H1 (cell line): ENCODE measurements around the gene SERHL2. TPM values are rescaled to one million over a fixed set of nuclear protein-coding genes. Genes with fewer than 3 reads are reported as not detected.

Experiments
- CTCF ChIA-PET: fragments of 300-600 bp; sonication (Branson Sonifier 250); formaldehyde crosslinking; loops from one replicate; lab custom pipeline; 2021; ENCODE audit not compliant: partially characterized antibody; lab: Charles Lee
- POLR2A ChIA-PET: fragments of 300-600 bp; sonication (Branson Sonifier 250); formaldehyde crosslinking; loops from one replicate; lab custom pipeline; 2021; ENCODE audit warnings: inconsistent platforms; ENCODE audit not compliant: partially characterized antibody; lab: Charles Lee
- DNase-seq, 2 experiments: peaks; one replicate each; pipeline versions ENCODE4 v3.0.0 to v3.0.0-alpha.2; 2010 to 2022; ENCODE audit warnings: low spot score in 2 of 2, low read depth in 1 of 2, mixed read lengths in 1 of 2
- FAIRE-seq: peaks from 2 replicates; lab custom pipeline; 2011; peaks lifted over from hg19 to GRCh38; lab: Jason Lieb, UNC
- H2AFZ ChIP-seq: 2 replicates; pipeline ENCODE4 v1.8.1; 2012; ENCODE audit warnings: low read length, inconsistent platforms
- H2AK5ac ChIP-seq: 2 replicates; pipeline ENCODE4 v1.6.1; 2013; ENCODE audit warnings: low read depth, low read length
- H2BK120ac ChIP-seq: replicated peaks from 2 replicates; pipeline ENCODE3; 2013; ENCODE audit warnings: low read depth, low read length, inconsistent platforms
- H2BK12ac ChIP-seq: 2 replicates; pipeline ENCODE4 v1.6.1; 2013; ENCODE audit warnings: low read depth, low read length
- H2BK15ac ChIP-seq: 2 replicates; pipeline ENCODE4 v1.6.1; 2013; ENCODE audit warnings: low read length
- H2BK20ac ChIP-seq: 2 replicates; pipeline ENCODE4 v1.6.1; 2013; ENCODE audit warnings: low read length
- H2BK5ac ChIP-seq: 2 replicates; pipeline ENCODE4 v1.6.1; 2013; ENCODE audit warnings: low read depth, low read length
- H3K14ac ChIP-seq: 2 replicates; pipeline ENCODE4 v1.6.1; 2013; ENCODE audit warnings: inconsistent platforms; ENCODE audit not compliant: insufficient read length
- H3K18ac ChIP-seq: 2 replicates; pipeline ENCODE4 v1.6.1; 2013; ENCODE audit warnings: low read length; ENCODE audit errors: extremely low read depth
- H3K23ac ChIP-seq: 2 replicates; pipeline ENCODE4 v1.6.1; 2013; ENCODE audit warnings: inconsistent platforms; ENCODE audit not compliant: insufficient read length
- H3K23me2 ChIP-seq: 2 replicates; pipeline ENCODE4 v1.6.1; 2013; ENCODE audit warnings: low read depth, low read length
- H3K27ac ChIP-seq: 2 replicates; pipeline ENCODE4 v1.6.1; 2011; ENCODE audit warnings: low read depth, low read length, inconsistent platforms
- H3K27me3 ChIP-seq, 4 experiments: replicated peaks in 1 of 4; 1 replicate in 1 of 4; 2 replicates in 3 of 4; pipeline versions ENCODE4 v1.6.1 to v1.8.1; 2011 to 2013; ENCODE audit warnings: low read length in 3 of 4, mild to moderate bottlenecking in 3 of 4, inconsistent platforms in 2 of 4, mixed read lengths in 2 of 4, moderate library complexity in 1 of 4; ENCODE audit not compliant: control insufficient read depth in 3 of 4, insufficient read depth in 3 of 4; ENCODE audit errors: extremely low read depth in 1 of 4
- H3K36me3 ChIP-seq, 4 experiments: 2 replicates each; pipeline versions ENCODE4 v1.6.1 to v1.8.1; 2011 to 2013; ENCODE audit warnings: mild to moderate bottlenecking in 4 of 4, low read length in 3 of 4, moderate library complexity in 2 of 4, control low read depth in 1 of 4, inconsistent platforms in 1 of 4; ENCODE audit not compliant: insufficient read depth in 4 of 4, control insufficient read depth in 2 of 4
- H3K4ac ChIP-seq: replicated peaks from 2 replicates; pipeline ENCODE3; 2013; ENCODE audit warnings: low read length, low read depth, mixed read lengths, inconsistent platforms; ENCODE audit not compliant: insufficient read length
- H3K4me1 ChIP-seq, 4 experiments: replicated peaks in 1 of 4; 1 replicate in 1 of 4; 2 replicates in 3 of 4; pipeline versions ENCODE4 v1.6.1 to v1.8.1; 2011 to 2013; ENCODE audit warnings: low read length in 3 of 4, inconsistent platforms in 2 of 4, mixed read lengths in 1 of 4; ENCODE audit not compliant: insufficient read depth in 4 of 4, control insufficient read depth in 3 of 4
- H3K4me2 ChIP-seq, 2 experiments: 2 replicates each; pipeline versions ENCODE4 v1.6.1 to v1.8.1; 2011 to 2013; ENCODE audit warnings: low read depth in 2 of 2, low read length in 2 of 2, control low read depth in 1 of 2, inconsistent platforms in 1 of 2, mild to moderate bottlenecking in 1 of 2; ENCODE audit not compliant: insufficient read depth in 1 of 2
- H3K4me3 ChIP-seq, 4 experiments: fragments of 200-600, 300-600 bp in 1 of 4; sonication (generic), shearing (Covaris generic), sonication (Bioruptor Twin) in 1 of 4; 2 replicates each; pipeline versions ENCODE4 v1.5.1 to v1.8.1; 2011 to 2016; ENCODE audit warnings: low read length in 4 of 4, low read depth in 3 of 4, control low read depth in 2 of 4, inconsistent platforms in 2 of 4, mild to moderate bottlenecking in 2 of 4, mixed read lengths in 1 of 4, moderate library complexity in 1 of 4; ENCODE audit not compliant: insufficient read depth in 2 of 4; ENCODE audit errors: extremely low read depth in 1 of 4
- H3K56ac ChIP-seq: replicated peaks from 2 replicates; pipeline ENCODE3; 2013; ENCODE audit warnings: low read depth, mild to moderate bottlenecking, mixed read lengths, low read length, inconsistent platforms; ENCODE audit not compliant: insufficient read length
- H3K79me1 ChIP-seq: 2 replicates; pipeline ENCODE4 v1.6.1; 2013; ENCODE audit warnings: low read depth, low read length, control low read depth
- H3K79me2 ChIP-seq, 2 experiments: 2 replicates each; pipeline versions ENCODE4 v1.6.1 to v1.8.1; 2012 to 2013; ENCODE audit warnings: low read length in 2 of 2, mild to moderate bottlenecking in 2 of 2, inconsistent platforms in 1 of 2; ENCODE audit not compliant: insufficient read depth in 2 of 2, control insufficient read depth in 1 of 2
- H3K9ac ChIP-seq, 4 experiments: replicated peaks in 1 of 4; 1 replicate in 1 of 4; 2 replicates in 3 of 4; pipeline versions ENCODE4 v1.6.1 to v1.8.1; 2011 to 2013; ENCODE audit warnings: low read depth in 3 of 4, low read length in 3 of 4, control low read depth in 2 of 4, mild to moderate bottlenecking in 2 of 4, moderate library complexity in 2 of 4, inconsistent platforms in 1 of 4; ENCODE audit errors: extremely low read depth in 1 of 4
- H3K9me3 ChIP-seq, 2 experiments: 2 replicates each; pipeline versions ENCODE4 v1.6.1 to v1.8.1; 2012 to 2013; ENCODE audit warnings: mild to moderate bottlenecking in 2 of 2, moderate library complexity in 2 of 2, control low read depth in 1 of 2, inconsistent platforms in 1 of 2, low read depth in 1 of 2, low read length in 1 of 2, mixed read lengths in 1 of 2; ENCODE audit not compliant: insufficient read depth in 2 of 2
- H4K20me1 ChIP-seq, 2 experiments: replicated peaks in 1 of 2; 2 replicates each; pipeline versions ENCODE3 to v1.8.1; 2011 to 2013; ENCODE audit warnings: inconsistent platforms in 2 of 2, low read length in 2 of 2, mild to moderate bottlenecking in 1 of 2; ENCODE audit not compliant: insufficient read depth in 2 of 2, control insufficient read depth in 1 of 2
- H4K5ac ChIP-seq: 2 replicates; pipeline ENCODE4 v1.6.1; 2013; ENCODE audit warnings: low read length, low read depth, mixed read lengths, inconsistent platforms; ENCODE audit not compliant: insufficient read length
- H4K8ac ChIP-seq: 2 replicates; pipeline ENCODE4 v1.8.0; 2013; ENCODE audit warnings: mild to moderate bottlenecking, moderate library complexity, low read length, inconsistent platforms; ENCODE audit not compliant: insufficient read depth; ENCODE audit errors: extremely low read depth
- H4K91ac ChIP-seq: replicated peaks from 2 replicates; pipeline ENCODE3; 2013; ENCODE audit warnings: low read length, mixed read lengths, inconsistent platforms; ENCODE audit not compliant: insufficient read length
- ASH2L ChIP-seq: fragments of 200-600, 300-600 bp; sonication (generic); IDR thresholded peaks from one replicate; pipeline ENCODE4 v1.7.1; 2017; ENCODE audit warnings: low read length
- EP300 ChIP-seq, 2 experiments: IDR thresholded peaks; 1 replicate in 1 of 2; 2 replicates in 1 of 2; pipeline ENCODE4 v1.6.1; 2011 to 2012; ENCODE audit warnings: low read depth in 2 of 2, low read length in 2 of 2, mild to moderate bottlenecking in 2 of 2, borderline replicate concordance in 1 of 2, inconsistent platforms in 1 of 2, moderate library complexity in 1 of 2
- FOSL1 ChIP-seq: IDR thresholded peaks from 2 replicates; pipeline ENCODE4 v1.6.1; 2011; ENCODE audit warnings: mild to moderate bottlenecking, low read depth, low read length, moderate library complexity; ENCODE audit not compliant: insufficient read depth
- GABPA ChIP-seq: IDR thresholded peaks from 2 replicates; pipeline ENCODE4 v1.6.1; 2011; ENCODE audit warnings: mild to moderate bottlenecking, low read length, moderate library complexity, borderline replicate concordance; ENCODE audit not compliant: insufficient read depth
- HDAC2 ChIP-seq, 2 experiments: fragments of 300-600 bp in 1 of 2; sonication (generic) in 1 of 2; IDR thresholded peaks; 2 replicates each; pipeline ENCODE4 v1.6.1; 2011 to 2012; ENCODE audit warnings: low read depth in 2 of 2, low read length in 2 of 2, mild to moderate bottlenecking in 2 of 2, moderate library complexity in 2 of 2, borderline replicate concordance in 1 of 2, inconsistent platforms in 1 of 2
- SAP30 ChIP-seq: fragments of 300-600 bp; sonication (generic); IDR thresholded peaks from 2 replicates; pipeline ENCODE4 v1.7.1; 2012; ENCODE audit warnings: low read length, moderate library complexity, mild to moderate bottlenecking, inconsistent platforms; ENCODE audit not compliant: insufficient read depth, insufficient replicate concordance
- SIN3A ChIP-seq, 2 experiments: IDR thresholded peaks in 1 of 2; conservative IDR thresholded peaks in 1 of 2; 2 replicates each; pipeline ENCODE4 v1.6.1; 2011 to 2012; ENCODE audit warnings: low read length in 2 of 2, improper control_type of control experiment in 1 of 2, low read depth in 1 of 2, mild to moderate bottlenecking in 1 of 2
- TCF12 ChIP-seq: IDR thresholded peaks from 2 replicates; pipeline ENCODE4 v1.6.1; 2011; ENCODE audit warnings: low read depth, mild to moderate bottlenecking, low read length
- TEAD4 ChIP-seq: IDR thresholded peaks from 2 replicates; pipeline ENCODE4 v1.6.1; 2012; ENCODE audit warnings: low read depth, low read length, inconsistent platforms, mixed read lengths
- WGBS, 2 experiments: shearing (Covaris generic) in 1 of 2; methylation state at CpG; one replicate each; pipeline versions ENCODE4 v1.1.6 to v1.1.7; 2013 to 2015; ENCODE audit warnings: low lambda C conversion rate in 2 of 2, mixed read lengths in 2 of 2, inconsistent platforms in 1 of 2, low coverage in 1 of 2, missing lambda C conversion rate in 1 of 2; ENCODE audit not compliant: insufficient replicate concordance in 2 of 2, insufficient coverage in 1 of 2, insufficient read length in 1 of 2; ENCODE audit errors: extremely low coverage in 1 of 2, missing lambda C conversion rate in 1 of 2; 5-methylcytosine and 5-hydroxymethylcytosine counted together
- polyA plus RNA-seq, 7 experiments: library from polyadenylated mRNA; depleted of rRNA in 3 of 7; stranded (reverse) in 5 of 7; unstranded in 2 of 7; fragments of >200 nt in 5 of 7; fragments of 200-250 nt in 2 of 7; gene quantifications; 1 replicate in 5 of 7; 2 replicates in 1 of 7; 4 replicates in 1 of 7; pipeline versions ENCODE4 v1.2.1 to v1.2.3, GENCODE V29; 2011 to 2013; ENCODE audit warnings: missing spikeins in 2 of 7, mixed read lengths in 2 of 7
- total RNA-seq: library from RNA; stranded (reverse); fragmentation: NEBNext Ultra II Directional; extraction: Animal tissue kit (Norgen Biotek cat#: 25700); gene quantifications from 2 replicates; pipeline ENCODE4 v1.2.1, GENCODE V29; 2021
- TF ChIP-seq, protein P1 (sequence below), 3 experiments: IDR thresholded peaks; 1 replicate in 2 of 3; 2 replicates in 1 of 3; pipeline versions ENCODE4 v1.5.1 to v1.6.1; 2011; ENCODE audit warnings: low read length in 3 of 3, mild to moderate bottlenecking in 3 of 3, inconsistent platforms in 2 of 3, low read depth in 1 of 3, moderate library complexity in 1 of 3; ENCODE audit not compliant: insufficient read depth in 1 of 3; ENCODE audit errors: control extremely low read depth in 1 of 3

Gene SERHL2
- total and polyA plus RNA-seq, 2 of the 8 experiments (the other 6 are each of a cell fraction or from before 2014, with no cell fraction given): 0.91 TPM; not detected in 1

DNA sequence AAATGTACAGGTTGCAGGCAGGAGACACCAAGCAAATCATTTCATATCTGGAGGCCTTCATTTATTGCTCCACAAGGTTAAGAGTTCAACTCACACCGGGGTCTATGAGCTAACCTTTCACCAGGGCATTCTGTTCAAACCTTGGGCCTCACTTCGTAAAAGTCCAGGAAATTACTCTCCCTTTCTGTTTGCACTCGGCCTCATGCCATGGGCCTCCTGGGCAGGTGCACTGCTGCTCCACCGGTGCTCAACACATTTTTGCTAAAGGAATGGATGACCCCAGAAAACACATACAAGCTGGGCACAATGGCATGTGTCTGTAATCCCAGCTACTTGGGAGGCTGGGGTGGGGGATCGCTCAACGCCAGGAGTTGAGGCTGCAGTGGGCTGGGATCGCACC, 17.6 kb upstream of the SERHL2 start:
- Histone ChIP-seq H2BK12ac (no peak overlapping the region), H3K9ac (no peak overlapping the region), H3K9me3 (no peaks in the 10 kb centered on the region), H3K4ac (no peak overlapping the region), H3K18ac (no peak overlapping the region), H3K23me2 (no peaks in the 10 kb centered on the region), H3K79me1 (no peaks in the 10 kb centered on the region), H2AFZ (no peak overlapping the region), H3K36me3 (no peaks in the 10 kb centered on the region), H3K14ac (no peak overlapping the region), H3K27me3 (no peaks in the 10 kb centered on the region), H3K79me2 (no peaks in the 10 kb centered on the region), H2AK5ac (no peak overlapping the region), H4K91ac (no peak overlapping the region), H4K5ac (no peak overlapping the region), H2BK15ac (no peak overlapping the region), H3K4me3 (no peak overlapping the region), H4K8ac (no peak overlapping the region), H3K23ac (no peak overlapping the region), H3K27ac (no peak overlapping the region), H2BK120ac (no peak overlapping the region), H4K20me1 (no peaks in the 10 kb centered on the region), H2BK20ac (no peak overlapping the region), H3K56ac (no peak overlapping the region), H3K4me2 (no peak overlapping the region), H3K4me1 (no peaks in the 10 kb centered on the region), H2BK5ac (no peak overlapping the region)
- ChIA-PET POLR2A (interaction anchor here (0.7 kb wide), 1 partner anchor 220 kb away, joined by 3 read pairs; no protein-coding TSS in a partner anchor), CTCF (interaction anchor here (1.0 to 3.0 kb wide), 3 partner anchors 16 to 25 kb away, joined by 3 to 8 read pairs (median 5); no protein-coding TSS in a partner anchor)
- FAIRE-seq (no peak), DNase-seq (no peak)
- 94% methylated on average over 7 of the region's 7 CpGs; no CpG with 5 or more reads in 1 of the 2 experiments for WGBS, 2 experiments
- TF ChIP-seq ASH2L (no peak), HDAC2 (IDR thresholded peaks at IDR 0.05; ENCODE audit: borderline replicate concordance in 1 of 2, low read depth in 2 of 2, low read length in 2 of 2) (no peak), EP300 (IDR thresholded peaks at IDR 0.05; ENCODE audit: borderline replicate concordance in 1 of 2, low read depth in 2 of 2, low read length in 2 of 2) (no peak), TCF12 (no peak), SIN3A (conservative IDR thresholded peaks at IDR 0.05 in 1 of 2, IDR thresholded peaks at IDR 0.05 in 1 of 2; ENCODE audit: low read depth in 1 of 2, low read length in 2 of 2) (no peak), GABPA (no peak), TEAD4 (no peak), SAP30 (no peak), FOSL1 (no peak)
- TF ChIP-seq, protein P1, sequence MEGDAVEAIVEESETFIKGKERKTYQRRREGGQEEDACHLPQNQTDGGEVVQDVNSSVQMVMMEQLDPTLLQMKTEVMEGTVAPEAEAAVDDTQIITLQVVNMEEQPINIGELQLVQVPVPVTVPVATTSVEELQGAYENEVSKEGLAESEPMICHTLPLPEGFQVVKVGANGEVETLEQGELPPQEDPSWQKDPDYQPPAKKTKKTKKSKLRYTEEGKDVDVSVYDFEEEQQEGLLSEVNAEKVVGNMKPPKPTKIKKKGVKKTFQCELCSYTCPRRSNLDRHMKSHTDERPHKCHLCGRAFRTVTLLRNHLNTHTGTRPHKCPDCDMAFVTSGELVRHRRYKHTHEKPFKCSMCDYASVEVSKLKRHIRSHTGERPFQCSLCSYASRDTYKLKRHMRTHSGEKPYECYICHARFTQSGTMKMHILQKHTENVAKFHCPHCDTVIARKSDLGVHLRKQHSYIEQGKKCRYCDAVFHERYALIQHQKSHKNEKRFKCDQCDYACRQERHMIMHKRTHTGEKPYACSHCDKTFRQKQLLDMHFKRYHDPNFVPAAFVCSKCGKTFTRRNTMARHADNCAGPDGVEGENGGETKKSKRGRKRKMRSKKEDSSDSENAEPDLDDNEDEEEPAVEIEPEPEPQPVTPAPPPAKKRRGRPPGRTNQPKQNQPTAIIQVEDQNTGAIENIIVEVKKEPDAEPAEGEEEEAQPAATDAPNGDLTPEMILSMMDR (IDR thresholded peaks at IDR 0.05; ENCODE audit: control extremely low read depth in 1 of 3, insufficient read depth in 1 of 3, low read depth in 1 of 3, low read length in 3 of 3): no peak
